ENCODE measurements around the gene RMI1.
"Not testable (repeated sequence)": the region's sequence is repeated elsewhere in the genome, so short reads cannot be mapped to it uniquely, and the experiment has no call there.

The RMI1 gene

DNA sequence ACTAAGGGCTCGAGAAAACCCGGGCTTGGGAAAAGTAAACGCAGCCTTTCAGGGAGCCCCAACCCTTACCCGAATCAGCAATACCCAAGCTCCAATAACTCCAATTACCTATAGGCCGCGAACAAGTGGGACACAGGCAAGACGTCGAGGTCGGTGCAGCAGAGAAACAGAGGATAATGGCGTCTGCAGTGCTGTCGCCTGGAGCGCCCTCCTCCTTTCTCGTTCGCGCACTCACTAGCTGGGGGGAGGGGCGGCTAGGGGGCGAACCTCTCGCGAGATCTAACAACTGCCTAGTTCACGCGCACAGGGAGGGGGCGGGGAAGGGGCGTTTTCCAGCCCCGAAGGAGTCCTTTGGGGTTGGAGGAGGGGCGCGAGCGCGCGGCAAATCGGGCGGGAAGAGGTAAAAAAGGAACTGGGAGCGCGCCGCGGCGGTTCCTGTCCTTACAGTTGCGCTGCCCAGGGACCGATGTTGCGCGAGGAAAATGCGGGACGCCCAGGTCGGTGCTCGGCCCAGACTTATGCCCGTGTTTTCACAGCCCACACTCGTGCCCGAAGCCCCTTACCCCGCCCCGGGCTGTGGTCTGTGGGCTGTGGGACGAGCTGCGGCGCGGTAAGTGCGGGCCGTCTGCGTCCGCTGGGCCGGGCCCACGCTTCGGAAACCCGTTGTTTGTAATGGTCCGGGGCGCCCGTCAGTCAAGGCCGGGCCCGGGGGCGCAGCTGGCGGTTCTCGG is at the start of gene RMI1:
Gene RMI1 (plus strand): TSS at position 411 of the 731 bp plus-strand sequence. CDS start 20,182 bp downstream, outside the sequence.
- DNase-seq = peak; percentile 100

DNA sequence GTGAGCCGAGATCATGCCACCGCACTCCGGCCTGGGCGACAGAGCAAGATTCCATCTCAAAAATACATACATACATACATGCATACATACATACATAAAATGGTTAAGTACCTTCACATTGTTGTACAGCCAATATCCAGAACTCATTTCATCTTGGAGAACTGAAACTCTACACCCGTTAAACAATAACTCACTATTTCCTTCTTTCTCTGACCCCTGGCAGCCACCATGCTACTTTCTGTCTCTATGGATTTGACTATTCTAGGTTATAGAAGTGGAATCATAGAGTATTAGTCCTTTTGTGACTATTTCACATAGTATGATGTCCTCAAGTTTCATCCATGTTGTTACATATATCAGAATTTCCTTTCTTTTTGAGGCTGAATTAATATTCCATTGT is 49.7 kb upstream of the RMI1 start:
- DNase-seq = no peak

DNA sequence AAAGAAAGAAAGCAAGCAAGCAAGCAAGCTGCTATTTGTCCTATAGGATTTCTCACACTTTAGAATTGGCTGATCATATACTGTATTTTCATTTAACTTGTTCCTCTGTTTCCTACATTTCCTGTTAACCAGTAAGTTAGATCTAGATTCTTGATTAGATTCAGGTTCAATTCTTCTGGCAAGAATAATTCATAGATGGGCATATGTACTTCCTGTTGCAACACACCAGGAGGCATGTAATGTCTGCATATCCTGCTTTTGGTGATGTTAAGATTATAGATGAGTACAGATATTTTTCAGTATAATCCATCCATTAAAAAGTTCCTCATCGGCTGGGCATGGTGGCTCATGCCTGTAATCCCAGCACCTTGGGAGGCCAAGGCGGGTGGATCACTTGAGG is 48.6 kb upstream of the RMI1 start:
- no peak for DNase-seq

DNA sequence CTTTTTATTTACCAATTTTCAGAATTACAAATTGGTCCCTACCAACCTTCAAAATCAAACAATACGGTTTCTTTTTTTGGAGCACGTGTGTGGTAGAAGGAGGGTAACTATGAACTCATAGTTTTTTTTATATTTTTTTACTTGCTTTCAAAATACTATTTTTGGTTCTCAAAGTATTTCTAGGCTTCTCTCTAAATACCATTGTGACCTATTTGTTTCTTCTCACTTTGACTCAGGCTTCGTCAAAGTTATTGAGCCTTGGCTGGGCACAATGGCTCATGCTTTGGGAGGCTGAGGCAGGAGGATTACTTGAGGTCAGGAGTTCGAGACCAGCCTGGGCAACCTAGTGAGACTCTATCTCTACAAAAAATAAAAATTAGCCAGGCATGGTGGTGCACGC is 47.8 kb upstream of the RMI1 start:
- no peak for DNase-seq

DNA sequence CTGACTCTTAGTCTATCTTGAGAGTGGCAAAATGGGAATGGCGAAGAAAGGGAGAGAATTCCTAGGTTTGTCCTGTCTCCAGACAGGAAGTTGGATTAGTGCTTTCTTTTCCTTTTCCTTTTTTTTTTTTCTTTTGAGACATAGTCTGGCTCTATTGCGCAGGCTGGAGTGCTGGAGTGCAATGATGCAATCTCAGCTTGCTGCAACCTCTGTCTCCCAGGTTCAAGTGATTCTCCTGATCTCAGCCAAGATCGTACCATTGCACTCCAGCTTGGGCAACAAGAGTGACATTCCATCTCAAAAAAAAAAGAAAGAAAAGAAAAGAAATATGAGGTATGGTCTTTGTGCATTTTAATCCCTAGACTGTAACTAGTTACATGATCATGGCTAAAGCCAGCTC is 46.8 kb upstream of the RMI1 start:
- DNase-seq = no peak

DNA sequence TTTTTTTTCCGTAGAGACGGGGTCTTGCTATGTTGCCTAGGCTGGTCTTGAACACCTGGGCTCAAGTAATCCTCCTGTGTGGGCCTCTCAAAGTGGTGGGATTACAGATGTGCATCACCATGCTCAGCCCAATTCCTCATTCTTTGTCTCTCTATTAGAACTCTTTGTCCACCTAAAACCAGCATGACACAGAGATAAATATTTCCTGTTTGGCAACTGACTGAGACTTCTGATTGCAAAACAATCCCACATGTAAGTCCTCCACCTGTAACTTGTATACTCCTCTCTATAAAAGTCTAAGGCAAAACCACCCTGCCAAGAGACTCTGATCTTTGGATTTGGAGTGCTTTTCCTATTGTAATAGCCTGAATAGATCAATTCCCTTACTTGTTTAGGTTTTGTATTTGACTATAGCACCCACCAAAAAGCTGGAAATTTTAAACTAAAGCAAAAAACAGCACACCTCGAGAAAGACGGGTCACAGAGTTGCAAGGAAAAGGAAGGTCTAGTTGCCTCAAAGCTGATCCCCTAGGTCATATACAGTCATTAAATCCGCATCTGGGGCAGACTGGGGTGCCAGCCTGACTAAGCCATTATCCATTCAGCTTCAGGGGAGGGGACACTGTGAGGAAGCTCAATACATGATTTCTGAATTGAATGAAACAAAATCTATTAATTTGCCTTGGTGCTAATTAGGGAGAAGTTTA is 45.9 kb upstream of the RMI1 start:
- no peak for DNase-seq

- DNase-seq = no peak
Observed at GRCh38 chr9:83935276-83935935, 45.2 kb upstream of the RMI1 start.

DNA sequence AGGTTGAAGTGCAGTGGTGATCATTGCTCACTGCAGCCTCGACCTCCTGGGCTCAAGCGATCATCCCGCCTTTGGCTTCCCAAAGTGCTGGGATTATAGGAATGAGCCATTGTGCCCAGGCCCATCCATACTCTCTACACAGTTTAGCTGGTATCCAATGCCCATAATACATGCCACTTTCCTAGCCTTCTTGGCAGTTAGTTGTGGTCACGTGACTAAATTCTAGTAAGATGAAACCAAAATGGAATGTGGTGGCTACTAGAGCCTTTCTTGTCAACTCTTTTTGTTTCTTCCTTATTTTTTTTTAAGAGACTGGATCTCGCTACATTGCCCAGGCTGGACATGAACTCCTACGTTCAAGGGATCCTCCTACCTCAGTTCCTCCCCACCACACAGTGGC is 44.1 kb upstream of the RMI1 start:
- no peak for DNase-seq

DNA sequence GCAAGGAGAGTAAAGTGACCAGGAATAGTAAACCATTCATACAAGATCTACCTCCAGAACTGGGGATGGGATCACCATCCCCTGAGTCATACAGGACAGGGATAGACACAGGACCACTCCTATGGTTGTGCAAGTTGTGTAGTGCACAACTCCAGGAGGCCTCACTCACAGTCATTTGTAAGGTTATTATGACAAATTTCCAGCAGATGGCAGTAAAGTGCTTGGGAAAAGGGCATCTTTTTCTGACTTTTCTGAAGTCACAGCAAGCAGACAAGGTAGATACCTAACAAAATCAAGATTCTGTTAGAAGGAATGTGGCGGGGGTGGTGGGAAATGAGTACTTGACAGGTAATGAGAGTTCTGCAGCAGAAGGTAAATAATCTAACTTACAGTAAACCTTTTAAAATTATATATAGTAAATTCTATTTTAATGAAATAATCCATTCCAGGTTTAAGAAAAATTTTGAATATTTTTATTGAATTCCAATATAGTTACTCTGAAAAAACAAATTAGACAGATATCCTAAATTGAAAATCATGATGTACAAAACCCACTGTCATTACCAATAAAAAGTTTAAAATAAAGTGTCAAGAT is 42.6 kb upstream of the RMI1 start:
- DNase-seq = no peak

GRCh38 chr9:83940590-83941303 is 39.9 kb upstream of the RMI1 start:
- no peak for DNase-seq

- DNase-seq = not testable (repeated sequence)
Observed at GRCh38 chr9:83948096-83948495, 32.5 kb upstream of the RMI1 start.

DNA sequence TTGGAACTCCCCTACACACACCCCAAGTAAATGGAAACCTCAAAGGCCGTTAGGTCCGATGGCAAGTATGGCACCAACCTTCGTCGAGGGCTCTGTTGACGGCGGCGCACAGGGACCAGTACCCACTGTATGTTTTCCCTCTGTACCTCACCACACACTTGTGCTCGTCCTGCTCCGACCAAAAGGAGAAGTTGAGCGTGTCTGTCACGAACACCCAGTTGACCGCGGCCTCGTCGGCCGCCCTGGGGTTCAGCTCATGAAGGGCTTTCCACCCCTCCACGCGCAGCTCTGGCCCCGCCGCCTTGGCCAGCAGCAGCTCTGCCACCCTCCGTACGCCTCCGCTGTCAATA is 24.5 kb upstream of the RMI1 start:
- DNase-seq = peak; percentile 30

- DNase-seq = peak; percentile 59
Observed at GRCh38 chr9:83956436-83957247, 24.0 kb upstream of the RMI1 start.

- no peak for DNase-seq
Observed at GRCh38 chr9:83957248-83957513, 23.4 kb upstream of the RMI1 start.

GRCh38 chr9:83959061-83959460 is 21.5 kb upstream of the RMI1 start:
- no peak for DNase-seq

GRCh38 chr9:83960991-83961390 is 19.6 kb upstream of the RMI1 start:
- DNase-seq = no peak

DNA sequence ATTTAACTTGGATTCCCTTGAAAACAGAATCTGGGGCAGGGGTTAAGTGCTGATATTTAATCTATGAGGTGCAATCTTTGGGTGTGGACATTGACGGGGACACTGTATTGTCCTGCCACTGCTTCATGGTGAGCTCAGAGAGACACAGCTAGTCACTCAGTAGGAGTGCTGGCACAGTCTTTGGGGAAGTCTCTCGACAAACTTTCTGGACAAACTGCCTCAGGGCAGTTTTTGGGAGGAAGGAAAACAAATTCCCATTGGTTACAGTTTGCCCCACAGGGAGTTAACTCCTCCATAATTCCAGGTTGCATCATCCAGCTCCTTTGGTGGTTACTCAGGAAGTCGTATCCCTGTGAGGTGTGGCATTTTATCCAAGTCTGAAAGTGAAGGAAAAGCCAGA is 18.4 kb upstream of the RMI1 start:
- no peak for DNase-seq

- DNase-seq = no peak
Observed at GRCh38 chr9:83964973-83965349, 15.6 kb upstream of the RMI1 start.

DNA sequence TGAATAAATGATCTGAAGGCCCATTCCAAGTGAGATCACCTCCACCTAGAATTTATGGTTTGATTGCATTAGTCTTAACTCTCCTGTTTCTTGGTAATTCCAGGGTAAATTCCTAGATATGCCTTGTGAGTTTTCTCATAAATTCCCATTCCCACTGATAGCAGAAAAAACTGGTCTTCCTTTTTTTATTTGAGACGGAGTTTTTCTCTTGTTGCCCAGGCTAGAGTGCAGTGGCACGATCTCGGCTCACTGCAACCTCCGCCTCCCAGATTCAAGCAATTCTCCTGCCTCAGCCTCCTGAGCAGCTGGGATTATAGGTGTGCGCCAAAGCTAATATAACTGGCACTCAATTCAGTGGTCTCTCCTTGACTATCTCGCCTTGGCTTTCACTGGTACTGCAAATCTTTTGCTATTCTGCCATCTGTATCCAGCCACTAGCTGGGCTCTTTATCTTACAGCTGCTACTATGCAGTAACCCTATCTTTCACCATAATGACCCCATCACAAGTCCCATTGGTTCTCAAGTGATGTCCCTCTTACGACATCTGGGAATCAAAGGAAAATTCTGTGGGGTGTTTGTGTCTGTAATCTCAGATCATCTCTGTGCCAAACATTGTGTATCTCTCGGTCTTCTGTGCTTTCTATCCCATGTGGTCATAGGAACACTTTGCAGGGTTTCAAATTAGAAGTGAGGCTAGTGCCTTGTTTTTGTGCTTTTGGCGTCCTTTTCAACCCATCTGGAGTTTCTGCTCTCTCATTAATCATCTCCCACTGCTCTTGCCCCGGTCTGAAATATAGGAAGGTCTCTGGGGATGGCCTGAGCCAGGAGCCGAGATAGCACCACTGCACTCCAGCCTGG is 15.0 kb upstream of the RMI1 start:
- no peak for DNase-seq

DNA sequence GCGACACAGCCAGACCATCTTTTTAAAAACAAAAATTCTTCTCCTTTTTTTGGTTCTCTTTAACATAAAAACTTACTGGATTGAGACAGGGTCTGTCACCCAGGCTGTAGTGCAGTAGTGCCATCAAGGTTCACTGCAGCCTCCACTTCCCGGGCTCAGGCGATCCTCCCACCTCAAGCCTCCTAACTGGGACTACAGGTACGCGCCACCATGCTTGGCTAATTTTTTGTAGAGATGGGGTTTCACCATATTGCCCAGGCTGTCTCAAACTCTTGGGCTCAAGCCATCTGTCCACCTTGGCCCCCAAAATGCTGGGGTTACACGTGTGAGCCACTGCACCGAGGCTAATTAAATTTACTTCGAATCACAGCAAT is 14.4 kb upstream of the RMI1 start:
- no peak for DNase-seq

- DNase-seq = no peak
Observed at GRCh38 chr9:83967073-83967472, 13.5 kb upstream of the RMI1 start.

DNA sequence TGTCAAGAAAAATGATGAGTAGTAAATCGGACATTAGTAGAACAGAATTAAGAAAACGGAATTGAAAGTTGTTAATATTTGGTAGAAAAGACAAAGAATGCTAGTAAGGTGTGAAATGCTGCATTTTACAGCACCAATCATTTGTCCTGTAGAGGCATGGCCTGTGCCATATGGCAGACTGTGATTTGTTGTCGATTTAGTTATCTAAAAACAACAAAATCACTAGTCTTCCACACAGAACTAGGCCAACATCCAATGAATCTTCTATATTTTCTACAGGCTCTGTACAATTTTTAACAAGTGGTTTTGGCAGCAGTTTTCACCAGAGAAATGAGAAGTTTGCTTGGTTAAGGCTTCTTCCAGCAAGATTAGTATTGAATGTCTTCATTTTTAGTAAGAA is 11.0 kb upstream of the RMI1 start:
- no peak for DNase-seq
